Measurements from ENCODE around the gene CABCOCO1.

DNA sequence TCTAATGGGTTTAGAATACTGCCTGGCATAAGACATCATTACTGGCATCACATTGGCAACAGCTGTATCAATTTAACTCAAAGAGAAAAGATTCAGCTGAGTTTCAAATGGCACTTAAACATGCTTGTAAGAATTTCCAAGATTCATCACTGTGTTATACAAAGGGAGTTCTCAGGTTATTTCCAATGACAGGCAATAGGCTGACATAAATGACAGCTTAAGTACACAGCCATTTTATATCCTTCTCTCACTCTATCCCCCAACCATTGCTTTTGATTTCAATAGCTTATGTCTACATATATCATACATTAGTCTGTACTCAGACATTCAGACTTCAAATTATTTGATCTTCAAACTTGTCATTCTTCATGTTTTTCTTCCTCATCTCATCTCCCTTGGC lies 45.5 kb upstream of the CABCOCO1 start:
- TF ChIP-seq POLR2A (IDR thresholded peaks at IDR 0.05; ENCODE audit: low read length) (no peak), GATA1 (IDR thresholded peaks at IDR 0.05; ENCODE audit: low read depth, low read length) (no peak)
